K562 (cell line): ENCODE data around the gene IFI27L1. TPM values are rescaled to one million over a fixed set of nuclear protein-coding genes. Genes with fewer than 3 reads are reported as not detected.

Experiments used
- ATAC-seq: fragments of 200-7000 bp; cut with Tn5 transposase; 3 replicates; pipeline ENCODE4 v1.9.1; 2020; ENCODE audit warnings: moderate library complexity
- BruUV-seq: library from RNA; stranded (reverse); fragments of 400-500 nt; replicated peaks from 2 replicates; lab custom pipeline; 2021; lab: Mats Ljungman, UMichigan
- CTCF ChIA-PET: fragments of 300-600 bp; formaldehyde crosslinking; extraction: SDS; loops from one replicate; lab custom pipeline; 2021; ENCODE audit warnings: low intra/inter-chr PET ratio; lab: Yijun Ruan, JAX
- POLR2A ChIA-PET: fragments of 300-600, 350-650 bp; sonication (Branson Sonifier 250); formaldehyde crosslinking; extraction: SDS; loops from one replicate; lab custom pipeline; 2021; ENCODE audit warnings: antibody characterized with exemption, inconsistent platforms; lab: Yijun Ruan, JAX
- DNase-seq, 4 experiments: peaks; one replicate each; pipeline versions ENCODE4 v3.0.0 to v3.0.0-alpha.2; 2011 to 2018; ENCODE audit warnings: low spot score in 3 of 4, mixed read lengths in 3 of 4; ENCODE audit errors: extremely low read depth in 1 of 4
- FAIRE-seq: peaks from 2 replicates; lab custom pipeline; 2011; peaks lifted over from hg19 to GRCh38; lab: Jason Lieb, UNC
- H2AFZ ChIP-seq: 2 replicates; pipeline ENCODE4 v1.6.0; 2011; ENCODE audit warnings: low read depth, low read length, control low read depth, inconsistent platforms
- H3K27ac ChIP-seq: fragments of 200-600 bp; 3 replicates; pipeline ENCODE4 v1.8.0; 2011; ENCODE audit warnings: low read depth, mild to moderate bottlenecking, control low read depth, inconsistent platforms, low read length, moderate library complexity, mixed read lengths; ENCODE audit errors: extremely low read depth
- H3K27me3 ChIP-seq, 2 experiments: fragments of 300-600 bp in 1 of 2; 2 replicates in 1 of 2; 3 replicates in 1 of 2; pipeline versions ENCODE4 v1.6.0 to v1.8.0; 2011; ENCODE audit warnings: inconsistent platforms in 2 of 2, low read length in 2 of 2, mild to moderate bottlenecking in 1 of 2, mixed read lengths in 1 of 2, moderate library complexity in 1 of 2; ENCODE audit not compliant: control insufficient read depth in 2 of 2, insufficient read depth in 2 of 2
- H3K36me3 ChIP-seq: fragments of 300-600 bp; 3 replicates; pipeline ENCODE4 v1.8.0; 2011; ENCODE audit warnings: mild to moderate bottlenecking, low read length, inconsistent platforms; ENCODE audit not compliant: control insufficient read depth, insufficient read depth
- H3K4me1 ChIP-seq, 2 experiments: fragments of 200-600 bp in 1 of 2; replicated peaks in 1 of 2; 2 replicates in 1 of 2; 3 replicates in 1 of 2; pipeline versions ENCODE4 v1.5.1 to v1.8.0; 2011; ENCODE audit warnings: inconsistent platforms in 2 of 2, low read length in 2 of 2, mild to moderate bottlenecking in 1 of 2, mixed read lengths in 1 of 2, moderate library complexity in 1 of 2; ENCODE audit not compliant: control insufficient read depth in 2 of 2, insufficient read depth in 2 of 2
- H3K4me2 ChIP-seq: 2 replicates; pipeline ENCODE4 v1.6.1; 2011; ENCODE audit warnings: low read length, control low read depth, inconsistent platforms, mixed read lengths; ENCODE audit not compliant: insufficient read depth
- H3K4me3 ChIP-seq: fragments of 200-600 bp; sonication (generic), shearing (Covaris generic); 2 replicates; pipeline ENCODE4 v1.5.1; 2016; ENCODE audit warnings: control low read depth, inconsistent platforms
- H3K79me2 ChIP-seq: fragments of 200-600 bp; 3 replicates; pipeline ENCODE4 v1.8.0; 2011; ENCODE audit warnings: low read length, inconsistent platforms; ENCODE audit not compliant: control insufficient read depth, insufficient read depth
- H3K9ac ChIP-seq, 2 experiments: 2 replicates each; pipeline versions ENCODE4 v1.6.0 to v1.6.1; 2011; ENCODE audit warnings: low read depth in 2 of 2, low read length in 2 of 2, control low read depth in 1 of 2, inconsistent platforms in 1 of 2, mild to moderate bottlenecking in 1 of 2, mixed read lengths in 1 of 2; ENCODE audit not compliant: insufficient read depth in 1 of 2
- H3K9me1 ChIP-seq: one replicate; pipeline ENCODE4 v1.6.0; 2011; ENCODE audit warnings: inconsistent platforms, mild to moderate bottlenecking, low read length, moderate library complexity; ENCODE audit not compliant: control insufficient read depth, insufficient read depth
- H3K9me3 ChIP-seq: replicated peaks from 2 replicates; pipeline ENCODE4 v1.5.1; 2011; ENCODE audit warnings: low read depth, low read length, inconsistent platforms; ENCODE audit not compliant: control insufficient read depth, insufficient read depth
- H4K20me1 ChIP-seq: replicated peaks from 2 replicates; pipeline ENCODE4 v1.6.1; 2011; ENCODE audit warnings: low read length, inconsistent platforms, mixed read lengths; ENCODE audit not compliant: control insufficient read depth, insufficient read depth
- ATF6 ChIP-seq: sonication (generic); formaldehyde crosslinking; IDR thresholded peaks from 2 replicates; pipeline ENCODE4 v1.4.0; 2020; ENCODE audit warnings: mild to moderate bottlenecking, missing genetic modification reagents
- BHLHE40 ChIP-seq: IDR thresholded peaks from 2 replicates; pipeline ENCODE4 v1.6.1; 2011; ENCODE audit warnings: low read length, improper control_type of control experiment
- CC2D1A ChIP-seq: fragments of 450-650 bp; IDR thresholded peaks from 2 replicates; pipeline ENCODE4 v1.6.1; 2017; ENCODE audit warnings: mild to moderate bottlenecking
- CHD4 ChIP-seq: fragments of 200-600 bp; sonication (generic); IDR thresholded peaks from 3 replicates; pipeline ENCODE4 v1.6.1; 2012; ENCODE audit warnings: low read depth, mild to moderate bottlenecking, mixed read lengths, low read length, inconsistent platforms; ENCODE audit not compliant: insufficient read depth, insufficient replicate concordance, poor library complexity, severe bottlenecking
- CTCFL ChIP-seq: IDR thresholded peaks from 2 replicates; pipeline ENCODE4 v1.6.1; 2011; ENCODE audit warnings: borderline replicate concordance, low read depth, mild to moderate bottlenecking, moderate library complexity, low read length; ENCODE audit not compliant: insufficient read depth, poor library complexity, severe bottlenecking
- E2F3 ChIP-seq: fragments of 250-450 bp; sonication (Bioruptor Pico); IDR thresholded peaks from 2 replicates; pipeline ENCODE4 v1.4.0; 2020; ENCODE audit warnings: mild to moderate bottlenecking
- LEF1 ChIP-seq: fragments of 450-650 bp; IDR thresholded peaks from 2 replicates; pipeline ENCODE4 v1.6.1; 2016; ENCODE audit warnings: mild to moderate bottlenecking
- NFIX ChIP-seq: fragments of 250-450 bp; sonication (Bioruptor Pico); IDR thresholded peaks from 2 replicates; pipeline ENCODE4 v1.4.0; 2020; ENCODE audit warnings: low read depth, mild to moderate bottlenecking, moderate library complexity
- OTX1 ChIP-seq: fragments of 450-650 bp; formaldehyde crosslinking; IDR thresholded peaks from 2 replicates; pipeline ENCODE4 v1.4.0; 2022; ENCODE audit warnings: mild to moderate bottlenecking
- POLR2AphosphoS5 ChIP-seq: IDR thresholded peaks from 2 replicates; pipeline ENCODE4 v1.6.1; 2011; ENCODE audit warnings: mild to moderate bottlenecking, low read depth, low read length, moderate library complexity; ENCODE audit not compliant: control insufficient read depth, insufficient read depth
- SNAPC5 ChIP-seq: fragments of 250-450 bp; sonication (Bioruptor Pico); IDR thresholded peaks from 2 replicates; pipeline ENCODE4 v1.8.0; 2021; ENCODE audit warnings: moderate library complexity, mild to moderate bottlenecking, inconsistent platforms
- TAF15 ChIP-seq: fragments of 200-400 bp; formaldehyde crosslinking; IDR thresholded peaks from 2 replicates; pipeline ENCODE4 v1.6.1; 2017; ENCODE audit warnings: mild to moderate bottlenecking, low read depth, low read length, moderate library complexity
- THRA ChIP-seq: fragments of 450-650 bp; IDR thresholded peaks from 2 replicates; pipeline ENCODE4 v1.6.1; 2017; ENCODE audit warnings: mild to moderate bottlenecking, moderate library complexity
- XRCC3 ChIP-seq: fragments of 450-650 bp; IDR thresholded peaks from 2 replicates; pipeline ENCODE4 v1.6.1; 2017; ENCODE audit warnings: mild to moderate bottlenecking, moderate library complexity
- ZFP30 ChIP-seq: fragments of 250-450 bp; sonication (Bioruptor Pico); IDR thresholded peaks from 2 replicates; pipeline ENCODE4 v1.8.0; 2022; ENCODE audit warnings: moderate library complexity, mild to moderate bottlenecking, inconsistent platforms, borderline replicate concordance
- ZNF3 ChIP-seq: fragments of 250-450 bp; sonication (Bioruptor Pico); IDR thresholded peaks from 2 replicates; pipeline ENCODE4 v1.5.0; 2021; ENCODE audit warnings: mild to moderate bottlenecking, moderate library complexity
- ZNF589 ChIP-seq: fragments of 200-800 bp; sonication (Bioruptor generic); IDR thresholded peaks from 2 replicates; pipeline ENCODE4 v1.6.1; 2016; ENCODE audit warnings: low read depth, missing genetic modification characterization, missing compliant biosample characterization
- WGBS: fragments of 100-300 bp; shearing (Covaris generic); methylation state at CpG from one replicate; pipeline ENCODE4 v1.1.6; 2016; ENCODE audit warnings: low coverage, mixed read lengths; ENCODE audit not compliant: insufficient coverage; ENCODE audit errors: missing lambda C conversion rate; 5-methylcytosine and 5-hydroxymethylcytosine counted together
- in situ Hi-C: fragments of 300-500 bp; cut with MboI; formaldehyde crosslinking; loops from 4 replicates; pipeline ENCODE4 v1.15.0; 2018; ENCODE audit warnings: inconsistent platforms, mixed read lengths
- intact Hi-C: fragments of 100-400 bp; cut with micrococcal nuclease; formaldehyde crosslinking; loops from 2 replicates; pipeline ENCODE4 v1.14.2; 2022
- polyA plus RNA-seq, 8 experiments: library from polyadenylated mRNA; depleted of rRNA in 4 of 8; stranded (reverse) in 5 of 8; unstranded in 3 of 8; fragments of >200 nt; fragmentation: Nextera tagmentation in 2 of 8; fragmentation: Illumina TruSeq in 1 of 8; extraction: Ambion mirVana in 2 of 8; extraction: Trizol in 1 of 8; gene quantifications; 2 replicates each; pipeline versions ENCODE4 v1.2.1 to v1.2.3, GENCODE V29; 2011 to 2014; ENCODE audit warnings: inconsistent platforms in 1 of 8, missing spikeins in 1 of 8
- total RNA-seq, 7 experiments: library from RNA; depleted of rRNA in 6 of 7; stranded (reverse); fragments of >200 nt in 6 of 7; fragmentation: Illumina TruSeq in 2 of 7; extraction: Trizol in 2 of 7; gene quantifications; 2 replicates each; pipeline versions ENCODE4 v1.2.1 to v1.2.3, GENCODE V29; 2011 to 2021; ENCODE audit warnings: low replicate concordance in 1 of 7

Gene IFI27L1
- total and polyA plus RNA-seq, 9 of the 15 experiments (the other 6 are each of a cell fraction or from before 2014, with no cell fraction given) = 14.5 to 28.0 (median 23.8) TPM

- peaks cover 0 to 6% of the 10 kb centered on the region in 2 experiments; a peak in 2 of 5 replicates for H3K4me1 ChIP-seq
- H3K9me3 ChIP-seq = no peaks in the 10 kb centered on the region
- TF ChIP-seq TAF15 (no peak), CC2D1A (no peak), OTX1 (CRISPR knock-in tag) (no peak), ZNF589 (CRISPR knock-in tag) (no peak), POLR2AphosphoS5 (no peak), ZNF3 (CRISPR knock-in tag) (no peak), ZFP30 (no peak), THRA (no peak), BHLHE40 (no peak), CHD4 (no peak), NFIX (CRISPR knock-in tag) (no peak), SNAPC5 (CRISPR knock-in tag) (no peak), E2F3 (CRISPR knock-in tag) (no peak), XRCC3 (no peak), LEF1 (no peak), CTCFL (no peak), ATF6 (CRISPR knock-in tag) (no peak)
- ChIA-PET POLR2A (interaction anchor here (0.7 kb wide), 1 partner anchor 678 kb away, joined by 3 read pairs; no protein-coding TSS in a partner anchor), CTCF (no interaction called here)
- ATAC-seq = no peak
- H2AFZ ChIP-seq = no peak overlapping the region
- 49% methylated on average over 8 of the region's 13 CpGs for WGBS
- in situ Hi-C loops (no loop called here), intact Hi-C loops (no loop called here)
- FAIRE-seq = no peak
- peaks cover 28% of the 10 kb centered on the region; the same call in 1 of the 3 replicates for H3K36me3 ChIP-seq
- no peaks in the 10 kb centered on the region for H3K9me1 ChIP-seq
- no TSS peak for BruUV-seq
- no peak for DNase-seq
- H3K27ac ChIP-seq = no peak overlapping the region
- H3K27me3 ChIP-seq = peaks cover 2 to 11% of the 10 kb centered on the region in 2 experiments; a peak in 4 of 5 replicates
- H3K4me2 ChIP-seq = no peak overlapping the region
- H3K9ac ChIP-seq = no peak overlapping the region; a peak in 1 of 4 replicates
- no peak overlapping the region for H3K4me3 ChIP-seq
- no peaks in the 10 kb centered on the region for H4K20me1 ChIP-seq
- H3K79me2 ChIP-seq = no peaks in the 10 kb centered on the region
These were observed 37.9 kb upstream of the IFI27L1 start for GRCh38 chr14:94043111-94043755.
